ENCODE measurements around the gene IRF3.

IRF3 gene

DNA sequence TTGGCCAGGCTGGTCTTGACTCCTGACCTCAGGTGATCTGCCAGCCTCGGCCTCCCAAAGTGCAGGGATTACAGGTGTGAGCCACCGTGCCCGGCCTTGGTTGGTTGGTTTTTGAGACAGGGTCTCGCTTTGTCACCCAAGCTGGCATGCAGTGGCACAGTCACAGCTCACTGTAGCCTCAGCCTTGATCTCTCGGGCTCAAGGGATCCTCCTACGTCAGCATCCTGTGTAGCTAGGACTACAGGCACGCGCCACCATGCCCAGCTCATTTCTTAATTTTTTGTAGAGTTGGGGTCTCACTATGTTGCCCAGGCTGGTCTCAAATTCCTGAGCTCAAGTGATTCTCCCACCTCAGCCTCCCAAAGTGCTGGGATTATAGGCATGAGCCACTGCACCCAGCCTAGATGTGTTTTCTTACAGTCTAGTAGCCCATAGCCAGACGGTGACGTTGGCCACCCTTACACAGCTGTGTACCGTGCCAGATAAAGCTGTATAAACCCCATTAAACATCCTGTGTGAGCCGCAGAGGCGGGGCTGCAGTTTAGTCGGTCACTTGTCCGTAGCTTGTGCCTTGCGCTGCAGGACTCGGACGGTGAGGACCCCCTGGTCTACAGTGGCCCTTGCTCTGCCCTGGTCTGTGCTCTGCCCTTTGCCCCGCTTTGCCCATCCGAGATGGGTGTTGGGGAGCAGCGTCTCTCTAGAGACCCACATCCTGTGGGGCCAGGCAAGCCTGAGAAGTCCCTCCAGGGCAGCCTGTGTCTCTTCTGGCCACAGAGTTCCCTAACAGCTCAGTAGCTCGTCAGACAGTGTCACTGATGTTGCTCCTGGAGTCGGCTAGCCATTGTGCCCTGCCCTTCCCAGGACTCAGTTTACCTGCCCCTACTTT, 9.8 kb downstream of the IRF3 start:
- Histone ChIP-seq H3K36me3 (ENCODE audit: control insufficient read depth, insufficient read depth, low read length) (peaks cover 54% of the 10 kb centered on the region), H3K27me3 (replicated peaks; ENCODE audit: control insufficient read depth, insufficient read depth, low read length) (no peaks in the 10 kb centered on the region), H3K4me3 (replicated peaks; ENCODE audit: low read depth, low read length) (no peak overlapping the region)
- no peak for DNase-seq (ENCODE audit: extremely low read depth, insufficient read length)
- TF ChIP-seq, protein P1, sequence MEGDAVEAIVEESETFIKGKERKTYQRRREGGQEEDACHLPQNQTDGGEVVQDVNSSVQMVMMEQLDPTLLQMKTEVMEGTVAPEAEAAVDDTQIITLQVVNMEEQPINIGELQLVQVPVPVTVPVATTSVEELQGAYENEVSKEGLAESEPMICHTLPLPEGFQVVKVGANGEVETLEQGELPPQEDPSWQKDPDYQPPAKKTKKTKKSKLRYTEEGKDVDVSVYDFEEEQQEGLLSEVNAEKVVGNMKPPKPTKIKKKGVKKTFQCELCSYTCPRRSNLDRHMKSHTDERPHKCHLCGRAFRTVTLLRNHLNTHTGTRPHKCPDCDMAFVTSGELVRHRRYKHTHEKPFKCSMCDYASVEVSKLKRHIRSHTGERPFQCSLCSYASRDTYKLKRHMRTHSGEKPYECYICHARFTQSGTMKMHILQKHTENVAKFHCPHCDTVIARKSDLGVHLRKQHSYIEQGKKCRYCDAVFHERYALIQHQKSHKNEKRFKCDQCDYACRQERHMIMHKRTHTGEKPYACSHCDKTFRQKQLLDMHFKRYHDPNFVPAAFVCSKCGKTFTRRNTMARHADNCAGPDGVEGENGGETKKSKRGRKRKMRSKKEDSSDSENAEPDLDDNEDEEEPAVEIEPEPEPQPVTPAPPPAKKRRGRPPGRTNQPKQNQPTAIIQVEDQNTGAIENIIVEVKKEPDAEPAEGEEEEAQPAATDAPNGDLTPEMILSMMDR (IDR thresholded peaks at IDR 0.05; ENCODE audit: insufficient read depth, low read length, poor library complexity, severe bottlenecking): no peak

- TF ChIP-seq, protein P1 (IDR thresholded peaks at IDR 0.05; ENCODE audit: insufficient read depth, low read length, poor library complexity, severe bottlenecking): no peak
These were observed 11.1 kb downstream of the IRF3 start for GRCh38 chr19:49654581-49654980.

DNA sequence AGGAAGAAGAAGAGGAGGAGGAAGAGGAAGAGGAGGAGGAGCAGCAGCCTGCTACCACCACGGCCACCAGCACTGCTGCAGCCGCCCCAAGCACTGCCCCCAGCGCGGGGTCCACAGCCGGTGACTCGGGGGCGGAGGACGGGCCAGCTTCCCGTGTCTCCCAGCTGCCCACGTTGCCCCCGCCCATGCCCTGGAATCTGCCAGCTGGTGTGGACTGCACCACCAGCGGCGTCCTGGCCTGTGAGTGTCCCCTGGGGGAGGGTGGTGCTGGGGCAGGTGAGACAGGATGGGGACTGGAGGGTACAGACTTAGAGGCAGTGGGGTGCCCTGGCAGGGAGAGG, 12.2 kb downstream of the IRF3 start:
- Histone ChIP-seq H3K4me3 (replicated peaks; ENCODE audit: low read depth, low read length) (no peak overlapping the region), H3K27me3 (replicated peaks; ENCODE audit: control insufficient read depth, insufficient read depth, low read length) (no peaks in the 10 kb centered on the region), H3K36me3 (ENCODE audit: control insufficient read depth, insufficient read depth, low read length) (peaks cover 46% of the 10 kb centered on the region)
- TF ChIP-seq, protein P1 (IDR thresholded peaks at IDR 0.05; ENCODE audit: insufficient read depth, low read length, poor library complexity, severe bottlenecking): no peak
- no peak for DNase-seq (ENCODE audit: extremely low read depth, insufficient read length)

More at GRCh38 chr19:49654581-49654980, 11.1 kb downstream of the IRF3 start:
- Histone ChIP-seq H3K4me3 (replicated peaks; ENCODE audit: low read depth, low read length) (no peak overlapping the region), H3K27me3 (replicated peaks; ENCODE audit: control insufficient read depth, insufficient read depth, low read length) (no peaks in the 10 kb centered on the region), H3K36me3 (ENCODE audit: control insufficient read depth, insufficient read depth, low read length) (peaks cover 56% of the 10 kb centered on the region)
- DNase-seq (ENCODE audit: extremely low read depth, insufficient read length): no peak

DNA sequence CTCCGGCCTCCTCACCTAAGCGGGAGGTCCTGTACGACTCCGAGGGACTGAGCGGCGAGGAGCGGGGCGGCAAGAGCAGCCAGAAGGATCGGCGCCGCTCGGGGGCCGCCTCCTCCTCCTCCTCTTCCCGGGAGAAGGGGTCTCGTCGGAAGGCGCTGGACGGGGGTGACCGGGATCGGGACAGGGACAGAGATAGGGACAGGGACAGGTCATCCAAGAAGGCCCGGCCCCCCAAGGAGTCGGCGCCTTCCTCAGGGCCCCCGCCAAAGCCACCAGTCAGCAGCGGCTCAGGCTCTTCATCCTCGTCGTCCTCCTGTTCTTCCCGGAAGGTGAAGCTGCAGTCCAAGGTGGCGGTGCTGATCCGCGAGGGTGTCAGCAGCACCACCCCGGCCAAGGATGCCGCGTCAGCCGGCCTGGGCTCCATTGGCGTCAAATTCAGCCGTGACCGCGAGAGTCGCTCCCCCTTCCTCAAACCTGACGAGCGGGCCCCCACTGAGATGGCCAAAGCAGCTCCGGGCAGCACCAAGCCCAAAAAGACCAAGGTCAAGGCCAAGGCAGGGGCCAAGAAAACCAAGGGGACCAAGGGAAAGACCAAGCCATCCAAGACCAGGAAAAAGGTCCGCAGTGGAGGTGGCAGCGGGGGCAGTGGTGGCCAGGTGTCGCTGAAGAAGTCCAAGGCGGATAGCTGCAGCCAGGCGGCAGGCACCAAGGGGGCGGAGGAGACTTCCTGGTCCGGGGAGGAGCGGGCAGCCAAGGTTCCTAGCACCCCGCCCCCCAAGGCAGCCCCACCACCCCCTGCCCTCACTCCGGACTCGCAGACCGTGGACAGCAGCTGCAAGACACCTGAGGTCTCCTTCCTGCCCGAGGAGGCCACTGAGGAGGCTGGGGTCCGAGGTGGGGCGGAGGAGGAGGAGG, 12.8 kb downstream of the IRF3 start:
- peaks cover 41% of the 10 kb centered on the region for H3K36me3 ChIP-seq (ENCODE audit: control insufficient read depth, insufficient read depth, low read length)
- H3K27me3 ChIP-seq (replicated peaks; ENCODE audit: control insufficient read depth, insufficient read depth, low read length): no peaks in the 10 kb centered on the region
- TF ChIP-seq, protein P1 (IDR thresholded peaks at IDR 0.05; ENCODE audit: insufficient read depth, low read length, poor library complexity, severe bottlenecking): no peak
- H3K4me3 ChIP-seq (replicated peaks; ENCODE audit: low read depth, low read length): no peak overlapping the region
- no peak for DNase-seq (ENCODE audit: extremely low read depth, insufficient read length)

DNA sequence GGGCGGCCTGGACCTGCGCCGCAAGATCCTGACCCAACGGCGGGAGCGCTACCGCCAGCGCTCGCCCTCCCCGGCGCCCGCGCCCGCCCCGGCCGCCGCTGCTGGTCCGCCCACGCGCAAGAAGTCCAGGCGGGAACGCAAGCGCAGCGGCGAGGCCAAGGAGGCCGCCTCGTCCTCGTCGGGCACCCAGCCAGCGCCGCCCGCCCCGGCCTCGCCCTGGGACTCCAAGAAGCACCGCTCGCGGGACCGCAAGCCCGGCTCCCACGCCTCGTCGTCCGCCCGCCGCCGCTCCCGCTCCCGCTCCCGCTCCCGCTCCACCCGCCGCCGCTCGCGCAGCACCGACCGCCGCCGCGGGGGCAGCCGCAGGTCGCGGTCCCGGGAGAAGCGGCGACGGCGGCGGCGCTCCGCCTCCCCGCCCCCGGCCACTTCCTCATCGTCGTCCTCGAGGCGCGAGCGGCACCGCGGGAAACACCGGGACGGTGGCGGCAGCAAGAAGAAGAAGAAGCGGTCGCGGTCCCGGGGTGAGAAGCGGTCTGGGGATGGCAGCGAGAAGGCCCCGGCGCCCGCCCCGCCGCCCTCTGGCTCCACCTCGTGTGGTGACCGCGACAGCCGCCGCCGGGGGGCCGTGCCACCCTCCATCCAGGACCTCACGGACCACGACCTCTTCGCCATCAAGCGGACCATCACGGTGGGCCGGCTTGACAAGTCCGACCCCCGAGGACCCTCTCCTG, 13.7 kb downstream of the IRF3 start:
- H3K27me3 ChIP-seq (replicated peaks; ENCODE audit: control insufficient read depth, insufficient read depth, low read length): no peaks in the 10 kb centered on the region
- TF ChIP-seq, protein P1 (IDR thresholded peaks at IDR 0.05; ENCODE audit: insufficient read depth, low read length, poor library complexity, severe bottlenecking): no peak
- DNase-seq (ENCODE audit: extremely low read depth, insufficient read length): no peak
- peaks cover 38% of the 10 kb centered on the region for H3K36me3 ChIP-seq (ENCODE audit: control insufficient read depth, insufficient read depth, low read length)
- no peak overlapping the region for H3K4me3 ChIP-seq (replicated peaks; ENCODE audit: low read depth, low read length)
